Measurements from ENCODE around the gene UNKL. TPM values are rescaled to one million over a fixed set of nuclear protein-coding genes. Genes with fewer than 3 reads are reported as not detected.

Gene UNKL
- 19.9 TPM for total RNA-seq
- long read RNA-seq, partial matches to known transcripts, result 4 of 17 reads
- long read RNA-seq, other reads (novel, unspliced or antisense), result 10 of 17 reads

- Histone ChIP-seq H3K4me1 (peaks cover 12% of the 10 kb centered on the region), H3K9me3 (no peaks in the 10 kb centered on the region), H3K27me3 (no peaks in the 10 kb centered on the region), H3K4me3 (peak within 1 kb of the TSS; percentile 88), H3K27ac (peak within 1 kb of the TSS; percentile 87), H3K36me3 (peaks cover 20% of the 10 kb centered on the region)
- intact Hi-C loops (cut with DNase I), result no loop called here
- TF ChIP-seq CTCF (IDR thresholded peaks at IDR 0.05), result no peak
- ATAC-seq (peak; percentile 65), DNase-seq (peak; percentile 92)
Observed at GRCh38 chr16:1414532-1415260, at the start of gene UNKL. UNKL (minus strand) TSS chr16:1414704; CDS start chr16:1414691, 13 bp downstream.

- no peaks in the 10 kb centered on the region for H3K27me3 ChIP-seq
- H3K4me3 ChIP-seq, result no peak overlapping the region
- no peaks in the 10 kb centered on the region for H3K4me1 ChIP-seq
- peaks cover 65% of the 10 kb centered on the region for H3K36me3 ChIP-seq
- intact Hi-C loops (cut with DNase I), result no loop called here
- no peak for TF ChIP-seq CTCF (IDR thresholded peaks at IDR 0.05)
- no peaks in the 10 kb centered on the region for H3K9me3 ChIP-seq
- no peak for DNase-seq
- ATAC-seq, result no peak
- H3K27ac ChIP-seq, result no peak overlapping the region
Observed at GRCh38 chr16:1461146-1461545, 46.6 kb upstream of the UNKL start.

- intact Hi-C loops (cut with DNase I), result no loop called here
- peak; percentile 60 for DNase-seq
- Histone ChIP-seq H3K4me1 (no peaks in the 10 kb centered on the region), H3K36me3 (peaks cover 70% of the 10 kb centered on the region), H3K9me3 (no peaks in the 10 kb centered on the region), H3K27me3 (no peaks in the 10 kb centered on the region), H3K27ac (no peak overlapping the region), H3K4me3 (no peak overlapping the region)
- no peak for ATAC-seq
- no peak for TF ChIP-seq CTCF (IDR thresholded peaks at IDR 0.05)
Observed at GRCh38 chr16:1460602-1461138, 46.2 kb upstream of the UNKL start.

GRCh38 chr16:1459967-1460366, 45.5 kb upstream of the UNKL start:
- H3K4me3 ChIP-seq, result no peak overlapping the region
- H3K27ac ChIP-seq, result no peak overlapping the region
- H3K9me3 ChIP-seq, result no peaks in the 10 kb centered on the region
- H3K36me3 ChIP-seq, result peaks cover 76% of the 10 kb centered on the region
- no peaks in the 10 kb centered on the region for H3K27me3 ChIP-seq
- no peak for TF ChIP-seq CTCF (IDR thresholded peaks at IDR 0.05)
- H3K4me1 ChIP-seq, result no peaks in the 10 kb centered on the region
- DNase-seq (no peak), ATAC-seq (no peak)
- intact Hi-C loops (cut with DNase I), result no loop called here

GRCh38 chr16:1458977-1459341, 44.5 kb upstream of the UNKL start:
- H3K27me3 ChIP-seq, result no peaks in the 10 kb centered on the region
- no peak for ATAC-seq
- H3K4me1 ChIP-seq, result no peaks in the 10 kb centered on the region
- peaks cover 76% of the 10 kb centered on the region for H3K36me3 ChIP-seq
- no peaks in the 10 kb centered on the region for H3K9me3 ChIP-seq
- no peak for TF ChIP-seq CTCF (IDR thresholded peaks at IDR 0.05)
- no peak overlapping the region for H3K4me3 ChIP-seq
- DNase-seq, result no peak
- no peak overlapping the region for H3K27ac ChIP-seq
- intact Hi-C loops (cut with DNase I), result no loop called here
